Trophoblast cell (in vitro differentiated cells and primary cell): Measurements from ENCODE around the gene KCNJ18.
"Not testable (repeated sequence)": the region's sequence is repeated elsewhere in the genome, so short reads cannot be mapped to it uniquely, and the experiment has no call there.

Experiments used
- DNase-seq, 2 donors: peaks; one replicate each; pipeline ENCODE4 v3.0.0-alpha.2; 2016
- H2AFZ ChIP-seq: 2 replicates; pipeline ENCODE4 v1.6.1; 2013; ENCODE audit warnings: low read length, moderate library complexity, mild to moderate bottlenecking; ENCODE audit not compliant: insufficient read depth, poor library complexity
- H2AK5ac ChIP-seq: 2 replicates; pipeline ENCODE4 v1.6.1; 2013; ENCODE audit warnings: mild to moderate bottlenecking, low read length
- H2BK120ac ChIP-seq: 2 replicates; pipeline ENCODE4 v1.6.1; 2013; ENCODE audit warnings: low read length, mild to moderate bottlenecking, moderate library complexity; ENCODE audit not compliant: insufficient read depth, poor library complexity
- H2BK12ac ChIP-seq: 2 replicates; pipeline ENCODE4 v1.6.1; 2013; ENCODE audit warnings: mild to moderate bottlenecking, low read length, moderate library complexity
- H2BK5ac ChIP-seq: 2 replicates; pipeline ENCODE4 v1.6.1; 2013; ENCODE audit warnings: low read length, low read depth, moderate library complexity, mild to moderate bottlenecking; ENCODE audit not compliant: poor library complexity
- H3K14ac ChIP-seq: 2 replicates; pipeline ENCODE4 v1.6.1; 2013; ENCODE audit warnings: mild to moderate bottlenecking, low read length
- H3K18ac ChIP-seq: 2 replicates; pipeline ENCODE4 v1.6.1; 2013; ENCODE audit warnings: mild to moderate bottlenecking, low read length
- H3K23ac ChIP-seq: 2 replicates; pipeline ENCODE4 v1.6.1; 2013; ENCODE audit warnings: low read length
- H3K27ac ChIP-seq: 2 replicates; pipeline ENCODE4 v1.5.1; 2013; ENCODE audit warnings: low read depth, mild to moderate bottlenecking, inconsistent platforms, low read length, moderate library complexity
- H3K27me3 ChIP-seq: 2 replicates; pipeline ENCODE4 v1.6.1; 2013; ENCODE audit warnings: inconsistent platforms, mild to moderate bottlenecking, low read length, moderate library complexity; ENCODE audit not compliant: insufficient read depth
- H3K36me3 ChIP-seq, 2 experiments: 1 replicate in 1 of 2; 2 replicates in 1 of 2; pipeline ENCODE4 v1.6.1; 2013; ENCODE audit warnings: low read length in 2 of 2, mild to moderate bottlenecking in 2 of 2, moderate library complexity in 1 of 2; ENCODE audit not compliant: insufficient read depth in 2 of 2, control insufficient read depth in 1 of 2
- H3K4ac ChIP-seq: 2 replicates; pipeline ENCODE4 v1.6.1; 2013; ENCODE audit warnings: low read depth, mild to moderate bottlenecking, low read length, moderate library complexity
- H3K4me1 ChIP-seq, 2 experiments: 1 replicate in 1 of 2; 2 replicates in 1 of 2; pipeline ENCODE4 v1.6.1; 2013; ENCODE audit warnings: low read length in 2 of 2, mild to moderate bottlenecking in 2 of 2, moderate library complexity in 1 of 2; ENCODE audit not compliant: insufficient read depth in 2 of 2, control insufficient read depth in 1 of 2
- H3K4me2 ChIP-seq: 2 replicates; pipeline ENCODE4 v1.6.1; 2013; ENCODE audit warnings: inconsistent platforms, mild to moderate bottlenecking, low read length, moderate library complexity
- H3K4me3 ChIP-seq: 2 replicates; pipeline ENCODE4 v1.5.1; 2013; ENCODE audit warnings: mild to moderate bottlenecking, low read depth, low read length, inconsistent platforms
- H3K79me1 ChIP-seq: one replicate; pipeline ENCODE4 v1.6.1; 2013; ENCODE audit warnings: low read length
- H3K79me2 ChIP-seq: 2 replicates; pipeline ENCODE4 v1.6.1; 2013; ENCODE audit warnings: low read length, mild to moderate bottlenecking; ENCODE audit not compliant: control insufficient read depth, insufficient read depth, poor library complexity
- H3K9ac ChIP-seq: 2 replicates; pipeline ENCODE4 v1.6.1; 2013; ENCODE audit warnings: mild to moderate bottlenecking, low read length
- H3K9me3 ChIP-seq: 2 replicates; pipeline ENCODE4 v1.6.1; 2013; ENCODE audit warnings: low read depth, mild to moderate bottlenecking, control low read depth, inconsistent platforms, low read length; ENCODE audit not compliant: insufficient read depth
- H4K12ac ChIP-seq: 2 replicates; pipeline ENCODE4 v1.6.1; 2013; ENCODE audit warnings: low read depth, mild to moderate bottlenecking, low read length, moderate library complexity
- H4K8ac ChIP-seq: 2 replicates; pipeline ENCODE4 v1.6.1; 2013; ENCODE audit warnings: low read depth, mild to moderate bottlenecking, low read length, moderate library complexity
- H4K91ac ChIP-seq: one replicate; pipeline ENCODE4 v1.6.1; 2013; ENCODE audit warnings: low read depth, mild to moderate bottlenecking, low read length, moderate library complexity
- WGBS: extraction: QIAGEN DNeasy Blood & Tissue Kit; methylation state at CpG from one replicate; pipeline ENCODE4 v1.1.7; 2013; ENCODE audit warnings: missing lambda C conversion rate; ENCODE audit not compliant: insufficient read length, insufficient coverage; ENCODE audit errors: extremely low coverage; 5-methylcytosine and 5-hydroxymethylcytosine counted together

Gene KCNJ18

DNA sequence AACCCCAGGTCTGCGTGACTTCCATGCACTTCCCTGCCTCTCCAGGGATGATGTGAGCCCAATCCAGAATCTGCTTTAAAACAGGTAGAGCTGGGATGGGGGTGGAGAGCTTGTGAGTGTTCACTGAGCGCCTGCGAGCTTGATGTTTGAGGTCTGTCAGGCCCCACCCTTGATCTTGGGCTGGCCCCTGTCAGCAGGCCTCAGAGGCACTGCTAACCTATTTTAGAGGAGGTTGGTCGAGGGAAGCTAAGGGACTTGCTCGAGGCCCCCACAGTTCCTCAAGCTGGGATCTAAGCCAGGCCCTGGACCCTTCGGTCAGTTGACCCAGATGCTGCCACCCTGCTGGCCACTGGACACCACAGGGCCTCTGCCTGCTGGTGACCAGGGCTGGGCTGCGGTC, 14.8 kb downstream of the KCNJ18 start:
- not testable (repeated sequence) for H2BK120ac ChIP-seq, H3K79me2 ChIP-seq, H4K8ac ChIP-seq, H3K23ac ChIP-seq, H3K9ac ChIP-seq, H4K91ac ChIP-seq, DNase-seq, H3K36me3 ChIP-seq, H3K18ac ChIP-seq, H2BK12ac ChIP-seq, H3K27me3 ChIP-seq, H2AK5ac ChIP-seq, H2BK5ac ChIP-seq, H3K79me1 ChIP-seq, H3K4me2 ChIP-seq, H3K4ac ChIP-seq, H3K4me1 ChIP-seq, H3K4me3 ChIP-seq, H4K12ac ChIP-seq, H3K14ac ChIP-seq, H2AFZ ChIP-seq, H3K27ac ChIP-seq
- H3K9me3 ChIP-seq: peaks cover 62% of the 10 kb centered on the region
- no CpG with 5 or more reads among the region's 7 CpGs for WGBS

DNA sequence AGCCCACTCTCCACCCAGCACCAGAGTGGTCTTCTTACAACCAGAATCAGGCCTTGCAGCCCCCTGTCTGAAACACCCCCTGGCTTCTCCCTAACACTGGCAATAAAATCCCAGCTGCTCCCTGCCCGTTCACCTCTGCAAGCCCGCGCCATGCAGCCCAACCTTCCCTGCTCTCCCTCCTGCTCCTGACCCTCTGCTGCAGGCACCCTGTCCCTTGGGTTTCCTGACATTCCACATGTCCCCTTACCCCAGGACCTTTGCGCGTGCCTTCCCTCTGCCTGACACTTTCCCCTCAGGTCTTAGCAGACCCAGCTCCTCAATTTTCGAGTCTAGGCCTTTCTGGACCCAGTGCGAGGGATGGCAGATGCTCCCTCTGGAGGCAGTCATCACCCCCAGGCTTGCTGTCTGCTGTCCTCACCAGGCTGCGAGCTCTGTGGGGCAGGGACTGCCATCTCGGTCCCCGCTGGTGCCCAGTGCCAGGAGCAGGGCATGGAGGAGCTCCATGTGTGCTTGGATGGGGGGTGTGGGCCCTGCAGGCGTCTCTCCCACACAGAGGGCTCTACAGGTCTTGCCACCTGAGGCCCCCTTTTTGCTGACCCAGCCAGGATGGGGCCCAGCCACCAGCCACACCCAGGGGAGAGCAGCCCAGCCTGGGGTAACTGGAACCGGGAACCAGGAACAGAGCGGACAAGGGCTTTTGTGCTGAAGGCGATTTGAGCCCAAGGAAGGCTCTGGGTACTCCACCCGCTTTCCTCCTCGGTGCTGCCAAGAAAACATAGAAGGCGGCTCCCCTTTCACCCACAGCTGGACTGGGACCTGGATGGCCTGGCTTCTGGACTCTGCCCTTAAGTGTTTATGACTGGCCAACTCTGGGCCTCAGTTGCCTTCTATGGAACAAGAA, 15.6 kb downstream of the KCNJ18 start:
- not testable (repeated sequence) for H3K36me3 ChIP-seq, H2BK120ac ChIP-seq, H3K79me2 ChIP-seq, H3K9ac ChIP-seq, H3K14ac ChIP-seq, H4K91ac ChIP-seq, H3K79me1 ChIP-seq, H3K27me3 ChIP-seq, H3K18ac ChIP-seq, H2AFZ ChIP-seq, H3K4me2 ChIP-seq, H3K27ac ChIP-seq, H2AK5ac ChIP-seq, H3K4ac ChIP-seq, H3K4me1 ChIP-seq, H4K12ac ChIP-seq, H2BK5ac ChIP-seq, H4K8ac ChIP-seq, H2BK12ac ChIP-seq, DNase-seq, H3K23ac ChIP-seq
- H3K4me3 ChIP-seq: peak overlapping the region; percentile 4
- no CpG with 5 or more reads among the region's 17 CpGs for WGBS
- H3K9me3 ChIP-seq: peaks cover 55% of the 10 kb centered on the region

DNA sequence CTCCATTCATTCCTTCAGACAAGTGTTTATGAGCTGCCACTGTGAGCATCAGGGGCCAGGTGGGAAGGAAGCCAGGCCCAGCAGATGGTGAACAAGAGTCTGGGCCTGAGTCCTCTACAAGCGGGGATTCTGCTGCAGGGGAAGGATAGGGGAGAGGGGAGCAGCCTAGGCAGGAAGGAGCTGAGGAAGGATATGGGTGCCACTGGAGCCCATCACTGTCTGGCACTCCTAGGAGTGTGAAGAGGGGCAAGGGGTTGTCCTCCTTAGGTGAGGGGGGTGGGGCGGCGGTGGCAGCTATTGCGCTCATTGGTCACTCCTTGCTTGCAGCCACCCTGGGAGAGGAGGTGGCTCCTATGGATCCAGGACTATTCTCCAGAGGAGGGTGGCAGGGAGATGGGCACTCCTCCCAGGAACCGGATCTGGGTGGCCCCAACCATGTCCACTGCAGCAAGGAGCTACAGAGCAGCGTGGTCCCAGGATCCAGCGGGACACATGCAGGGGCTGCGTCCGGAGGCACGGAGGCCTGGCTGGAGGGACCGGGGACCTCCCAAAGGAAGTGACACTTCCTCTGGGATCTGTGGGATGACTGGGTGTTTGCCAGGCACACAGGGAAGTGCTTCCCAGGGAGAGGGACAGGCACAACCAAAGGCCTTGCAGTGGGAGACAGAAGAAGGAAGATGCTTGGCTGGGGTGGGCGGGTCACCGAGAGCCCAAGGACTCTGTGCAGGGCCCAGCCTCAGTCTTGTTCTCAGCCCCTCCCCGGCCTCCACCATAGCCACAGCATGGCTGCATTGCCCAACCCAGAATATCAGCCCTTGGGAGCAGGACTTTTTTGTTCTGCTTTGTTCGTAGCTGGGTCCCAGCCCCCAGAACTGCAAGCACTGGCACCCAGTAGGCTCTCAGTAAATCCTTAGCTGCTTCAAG, 16.6 kb downstream of the KCNJ18 start:
- H3K36me3 ChIP-seq, H2AFZ ChIP-seq, H3K4me2 ChIP-seq, H3K4me3 ChIP-seq, H2AK5ac ChIP-seq, H3K23ac ChIP-seq, H3K4me1 ChIP-seq, H3K27me3 ChIP-seq, H3K9ac ChIP-seq, H3K18ac ChIP-seq, H2BK5ac ChIP-seq, H3K4ac ChIP-seq, H2BK120ac ChIP-seq, H3K14ac ChIP-seq, H4K91ac ChIP-seq, H4K8ac ChIP-seq, H3K79me1 ChIP-seq, H2BK12ac ChIP-seq, H4K12ac ChIP-seq, H3K79me2 ChIP-seq, H3K27ac ChIP-seq, DNase-seq: not testable (repeated sequence)
- peaks cover 54% of the 10 kb centered on the region for H3K9me3 ChIP-seq
- WGBS: no CpG with 5 or more reads among the region's 15 CpGs

DNA sequence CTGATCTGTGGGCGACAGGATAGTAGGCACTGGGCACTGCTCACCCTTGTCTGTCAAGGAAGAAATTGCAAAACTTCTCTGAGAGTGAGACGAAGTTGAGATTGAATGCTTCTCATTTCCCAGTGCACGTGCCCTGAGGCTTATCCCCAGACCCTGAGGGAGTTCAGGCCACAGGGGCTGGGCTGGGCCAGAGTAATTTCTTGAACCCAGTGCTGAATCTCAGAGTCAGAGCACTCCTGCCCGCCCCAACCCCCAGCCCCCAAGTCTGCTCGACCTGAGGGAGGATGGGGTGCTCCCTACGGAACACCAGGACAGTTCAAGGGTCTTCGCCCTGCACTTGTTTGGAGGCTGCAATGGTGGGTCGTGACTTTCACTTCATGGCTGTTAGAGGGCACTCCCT, 17.7 kb downstream of the KCNJ18 start:
- not testable (repeated sequence) for H3K4ac ChIP-seq, H3K4me2 ChIP-seq, H3K23ac ChIP-seq, H4K8ac ChIP-seq, H3K27ac ChIP-seq, H3K36me3 ChIP-seq, H4K91ac ChIP-seq, H3K27me3 ChIP-seq, H2AFZ ChIP-seq, H4K12ac ChIP-seq, H2BK5ac ChIP-seq, H3K4me1 ChIP-seq, H2BK12ac ChIP-seq, H3K14ac ChIP-seq, H3K79me1 ChIP-seq, H3K9ac ChIP-seq, H3K4me3 ChIP-seq, DNase-seq, H3K79me2 ChIP-seq, H2AK5ac ChIP-seq, H2BK120ac ChIP-seq, H3K18ac ChIP-seq
- H3K9me3 ChIP-seq: peaks cover 48% of the 10 kb centered on the region
- no CpG with 5 or more reads among the region's 8 CpGs for WGBS
